Activated gamma-delta T cell (primary cell): Measurements from ENCODE around the gene SCCPDH.
"Not testable (repeated sequence)": the region's sequence is repeated elsewhere in the genome, so short reads cannot be mapped to it uniquely, and the experiment has no call there.

Source experiments
- DNase-seq: peaks from one replicate; lab custom pipeline; 2025; lab: John Stamatoyannopoulos, UW

Gene SCCPDH

DNA sequence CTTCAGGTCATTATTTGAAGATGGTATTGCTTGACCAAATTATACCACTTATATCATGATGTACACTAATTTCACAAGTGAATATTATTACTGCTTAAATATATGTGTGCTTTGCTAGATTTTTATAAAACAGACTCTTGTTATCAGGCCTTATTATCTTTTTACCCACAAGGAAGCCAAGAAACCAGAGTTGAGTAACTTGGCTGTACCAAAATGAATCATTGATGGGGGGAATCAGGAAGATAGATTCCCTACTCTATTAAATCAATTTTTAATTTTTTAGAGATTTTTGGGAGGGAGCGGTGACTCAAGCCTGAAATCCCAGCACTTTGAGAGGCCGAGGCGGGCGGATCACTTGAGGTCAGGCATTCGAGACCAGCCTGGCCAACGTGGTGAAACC, 16.0 kb upstream of the SCCPDH start:
- no peak for DNase-seq

DNA sequence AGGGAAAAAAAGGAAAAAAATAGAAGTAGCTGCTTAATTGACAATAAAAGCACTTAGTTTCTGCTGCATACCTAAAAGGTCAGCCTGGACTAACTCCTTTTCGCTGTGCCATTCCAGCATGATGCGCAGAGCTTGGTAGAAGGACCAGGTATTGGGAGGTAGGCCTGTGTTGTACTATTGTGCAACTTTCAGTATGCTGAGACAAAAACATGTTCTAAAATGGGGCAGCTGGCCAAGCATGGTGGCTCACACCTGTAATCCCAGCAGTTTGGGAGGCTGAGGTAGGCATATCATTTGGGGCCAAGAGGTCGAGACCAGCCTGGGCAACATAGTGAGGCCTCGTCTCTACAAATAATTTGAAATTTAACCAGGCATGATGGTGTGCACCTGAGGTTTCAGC, 15.0 kb upstream of the SCCPDH start:
- no peak for DNase-seq

DNA sequence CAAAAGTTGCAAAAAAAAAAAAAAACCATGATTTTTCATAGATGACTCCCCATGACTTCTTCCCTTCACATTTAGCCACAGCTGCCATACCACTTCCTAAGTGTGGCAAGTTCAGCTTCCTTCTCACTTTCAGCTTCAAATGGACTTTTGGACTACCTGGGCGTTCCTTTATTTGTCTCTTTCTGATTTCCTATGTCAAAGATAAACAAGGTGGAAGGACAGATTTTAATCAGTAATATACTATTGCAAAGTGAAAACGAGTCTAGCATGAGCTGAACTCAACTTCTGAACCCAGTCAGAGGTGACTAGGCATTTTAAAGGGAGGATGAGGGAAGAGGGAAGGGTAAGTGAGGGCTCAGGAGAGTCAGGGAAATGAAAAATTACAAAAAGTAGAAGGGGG, 14.4 kb upstream of the SCCPDH start:
- no peak for DNase-seq

DNA sequence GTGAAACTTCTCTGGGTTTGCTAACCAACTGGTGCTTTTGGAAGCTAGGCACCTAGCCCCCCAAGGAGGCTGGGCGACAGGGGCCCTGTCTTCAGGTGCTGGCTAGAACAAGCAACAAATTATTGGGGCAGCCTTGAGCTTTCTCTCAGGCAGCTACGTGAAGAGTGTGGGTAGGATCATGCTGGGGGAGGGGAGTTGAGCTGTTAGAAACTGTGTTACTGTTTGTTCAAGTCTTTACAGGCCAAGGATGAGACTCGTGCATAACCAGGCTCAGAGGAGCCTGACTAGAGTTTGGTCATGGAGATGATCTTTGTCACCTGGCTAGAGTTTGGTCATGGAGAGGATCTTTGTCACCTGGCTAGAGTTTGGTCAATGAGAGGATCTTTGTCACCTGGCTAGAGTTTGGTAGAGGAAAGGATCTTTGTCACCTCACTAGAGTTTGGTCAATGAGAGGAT, 12.6 kb upstream of the SCCPDH start:
- no peak for DNase-seq

DNA sequence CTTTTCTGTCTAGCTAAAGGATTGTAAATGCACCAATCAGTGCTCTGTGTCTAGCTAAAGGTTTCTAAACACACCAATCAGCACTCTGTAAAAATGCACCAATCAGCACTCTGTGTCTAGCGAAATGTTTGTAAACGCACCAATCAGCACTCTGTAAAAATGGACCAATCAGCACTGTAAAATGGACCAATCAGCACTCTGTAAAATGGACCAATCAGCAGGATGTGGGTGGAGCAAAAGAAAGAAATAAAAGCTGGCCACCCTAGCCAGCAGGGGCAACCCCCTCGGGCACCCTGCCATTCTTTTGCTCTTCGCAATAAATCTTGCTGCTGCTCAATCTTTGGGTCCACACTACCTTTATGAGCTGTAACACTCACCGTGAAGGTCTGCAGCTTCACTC, 11.8 kb upstream of the SCCPDH start:
- DNase-seq = not testable (repeated sequence)

DNA sequence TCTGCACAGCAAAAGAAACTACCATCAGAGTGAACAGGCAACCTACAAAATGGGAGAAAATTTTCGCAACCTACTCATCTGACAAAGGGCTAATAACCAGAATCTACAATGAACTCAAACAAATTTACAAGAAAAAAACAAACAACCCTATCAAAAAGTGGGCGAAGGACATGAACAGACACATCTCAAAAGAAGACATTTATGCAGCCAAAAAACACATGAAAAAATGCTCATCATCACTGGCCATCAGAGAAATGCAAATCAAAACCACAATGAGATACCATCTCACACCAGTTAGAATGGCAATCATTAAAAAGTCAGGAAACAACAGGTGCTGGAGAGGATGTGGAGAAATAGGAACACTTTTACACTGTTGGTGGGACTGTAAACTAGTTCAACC, 4.8 kb upstream of the SCCPDH start:
- not testable (repeated sequence) for DNase-seq

DNA sequence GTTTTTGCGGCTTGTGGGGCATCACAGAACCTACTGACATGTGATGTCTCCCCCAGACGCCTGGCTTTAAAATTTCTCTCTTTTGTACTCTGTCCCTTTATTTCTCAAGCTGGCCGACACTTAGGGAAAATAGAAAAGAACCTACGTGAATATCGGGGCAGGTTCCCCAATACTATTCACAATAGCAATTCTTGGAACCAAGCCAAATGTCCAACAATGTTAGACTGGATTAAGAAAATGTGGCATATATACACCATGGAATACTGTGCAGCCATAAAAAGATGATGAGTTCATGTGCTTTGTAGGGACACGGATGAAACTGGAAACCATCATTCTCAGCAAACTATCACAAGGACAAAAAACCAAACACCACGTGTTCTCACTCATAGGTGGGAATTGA, 3.4 kb upstream of the SCCPDH start:
- DNase-seq = not testable (repeated sequence)

DNA sequence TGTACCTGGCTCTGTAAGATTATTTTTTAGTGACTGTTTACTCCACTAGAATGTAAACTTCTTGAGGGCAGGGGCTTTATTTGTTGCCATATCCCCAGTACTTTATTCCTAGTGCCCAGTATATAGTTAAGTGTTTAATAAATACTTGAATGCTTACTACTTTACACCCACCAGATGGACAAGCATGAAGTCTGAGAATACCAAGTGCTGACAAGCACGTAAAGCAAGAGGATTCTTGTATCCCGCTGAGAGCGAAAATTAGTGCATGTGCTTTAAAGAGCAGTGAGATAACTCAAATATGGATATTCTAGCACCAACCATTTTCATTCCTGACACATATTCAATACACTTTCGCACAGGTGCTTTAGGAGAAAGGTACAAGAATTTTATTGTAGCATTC, 1.5 kb upstream of the SCCPDH start:
- no peak for DNase-seq

DNA sequence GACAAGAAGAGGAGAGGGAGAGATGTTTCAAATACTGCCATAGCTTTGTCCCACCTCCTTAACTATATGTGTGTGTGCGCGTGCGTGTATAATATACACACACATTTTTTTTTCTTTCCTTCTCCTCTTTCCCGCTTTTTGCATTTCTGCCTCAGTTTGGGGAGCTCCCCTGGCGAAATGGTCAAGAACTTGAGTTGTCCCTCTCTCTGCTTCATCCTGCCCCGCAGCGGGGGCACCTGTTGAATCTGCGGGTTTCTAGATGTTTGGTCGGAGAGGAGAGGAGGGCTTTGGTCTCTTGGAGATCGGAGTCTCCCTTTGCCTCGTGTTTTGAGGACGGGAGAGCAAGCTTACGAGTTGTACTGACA, 504 bp downstream of the SCCPDH start:
- no peak for DNase-seq

DNA sequence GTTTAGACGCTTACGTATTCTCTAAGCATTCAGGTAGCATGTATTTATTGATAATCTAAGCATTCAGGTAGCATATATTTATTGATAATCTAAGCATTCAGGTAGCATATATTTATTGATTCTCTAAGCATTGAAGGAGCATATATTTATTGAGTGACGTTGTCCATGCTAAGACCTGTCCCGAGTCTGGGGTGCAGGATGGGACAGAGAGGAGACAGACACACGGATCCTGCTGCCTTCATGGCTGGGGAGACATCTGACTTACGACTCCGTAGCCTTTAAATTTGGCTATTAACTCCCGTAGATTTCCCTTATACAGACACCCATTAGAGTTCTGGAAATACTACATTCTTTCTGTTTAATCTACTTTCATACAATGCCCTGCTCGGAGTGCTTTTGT, 982 bp downstream of the SCCPDH start:
- no peak for DNase-seq

DNA sequence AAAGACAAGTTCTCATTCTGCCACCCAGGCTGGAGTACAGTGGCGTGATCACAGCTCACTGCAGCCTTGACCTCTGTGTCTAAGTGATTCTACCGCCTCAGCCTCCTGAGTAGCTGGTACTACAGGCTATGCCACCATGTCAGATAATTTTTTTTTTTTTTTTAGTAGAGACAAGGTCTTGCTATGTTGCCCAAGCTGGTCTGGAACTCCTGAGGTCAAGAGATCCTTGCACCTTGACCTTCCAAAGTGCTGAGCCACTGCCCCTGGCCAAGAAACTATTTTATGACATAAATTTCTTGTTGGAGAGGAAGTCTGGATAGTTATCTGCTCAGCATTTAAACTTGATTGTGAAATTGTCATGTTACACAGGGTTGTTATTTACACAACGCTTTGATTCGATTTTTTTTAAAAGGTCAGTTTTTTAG, 2.1 kb downstream of the SCCPDH start:
- no peak for DNase-seq

DNA sequence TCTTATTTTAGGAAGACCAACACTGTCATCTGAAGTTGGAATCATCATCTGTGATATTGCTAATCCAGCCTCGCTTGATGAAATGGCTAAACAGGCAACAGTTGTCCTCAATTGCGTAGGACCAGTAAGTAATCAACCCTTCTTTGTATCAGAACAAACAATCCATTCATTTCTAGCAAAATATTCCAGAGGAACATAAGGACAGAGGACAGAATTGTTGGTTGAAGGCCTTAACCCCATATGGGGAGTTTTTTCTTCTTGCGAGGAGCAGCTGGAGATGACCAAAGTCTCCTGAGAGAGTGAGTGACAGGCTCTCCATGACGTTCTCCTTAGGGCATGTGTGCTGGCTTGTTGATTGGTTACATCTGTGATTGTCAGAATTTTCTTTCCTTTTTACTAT, 2.7 kb downstream of the SCCPDH start:
- no peak for DNase-seq

DNA sequence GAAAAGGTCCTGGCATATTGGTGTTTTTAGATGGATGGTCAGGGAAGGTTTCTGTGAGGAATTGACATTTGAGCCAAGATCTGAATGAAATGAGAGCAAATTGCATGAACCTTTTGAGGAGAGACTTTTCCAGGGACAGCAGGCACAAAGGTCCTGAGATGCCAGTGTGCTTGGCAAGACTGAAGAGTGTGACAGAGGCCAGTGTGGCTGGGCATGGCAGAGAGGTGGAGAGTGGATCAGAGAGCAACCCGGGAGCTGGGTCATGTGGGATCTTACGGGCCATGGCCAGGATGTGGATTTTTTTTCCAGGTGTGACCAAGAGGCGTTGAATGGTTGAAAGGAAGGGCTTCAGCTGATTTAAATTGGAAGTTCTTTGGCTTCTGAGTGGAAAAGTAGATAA, 3.4 kb downstream of the SCCPDH start:
- no peak for DNase-seq

DNA sequence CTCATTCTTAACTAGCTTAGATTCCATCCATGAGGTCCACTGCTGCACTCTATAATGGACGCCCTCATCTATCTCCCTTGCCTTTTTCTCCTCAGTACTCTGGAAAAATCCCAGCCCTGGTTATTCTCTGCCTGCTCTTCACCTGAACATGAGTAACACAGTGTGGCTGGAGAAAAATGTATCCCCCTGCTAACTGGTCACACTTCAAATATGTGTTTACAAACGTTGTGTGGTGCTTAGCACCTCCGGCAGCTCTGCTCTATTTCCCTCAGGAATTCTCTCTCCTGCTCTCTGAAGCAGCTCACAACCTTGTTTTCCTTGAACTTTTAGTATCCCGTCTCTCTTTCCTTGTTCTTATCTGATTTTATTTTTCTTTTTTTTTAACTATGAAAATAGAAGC, 4.1 kb downstream of the SCCPDH start:
- DNase-seq = no peak

DNA sequence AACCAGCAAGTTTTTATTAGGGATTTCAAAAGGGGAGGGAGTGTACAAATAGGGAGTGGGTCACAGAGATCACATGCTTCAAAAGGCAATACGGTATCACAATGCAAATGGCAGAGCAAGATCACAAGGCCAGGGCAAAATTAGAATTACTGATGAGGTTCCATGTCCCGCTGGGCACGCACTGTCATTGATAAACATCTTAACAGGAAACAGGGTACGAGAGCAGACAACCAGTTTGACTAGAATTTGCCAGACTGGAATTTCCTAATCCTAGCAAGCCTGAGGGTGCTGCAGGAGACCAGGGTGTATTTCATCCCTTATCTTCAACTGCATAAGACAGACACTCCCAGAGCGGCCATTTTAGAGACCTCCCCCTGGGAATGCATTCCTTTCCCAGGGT, 4.8 kb downstream of the SCCPDH start:
- not testable (repeated sequence) for DNase-seq

DNA sequence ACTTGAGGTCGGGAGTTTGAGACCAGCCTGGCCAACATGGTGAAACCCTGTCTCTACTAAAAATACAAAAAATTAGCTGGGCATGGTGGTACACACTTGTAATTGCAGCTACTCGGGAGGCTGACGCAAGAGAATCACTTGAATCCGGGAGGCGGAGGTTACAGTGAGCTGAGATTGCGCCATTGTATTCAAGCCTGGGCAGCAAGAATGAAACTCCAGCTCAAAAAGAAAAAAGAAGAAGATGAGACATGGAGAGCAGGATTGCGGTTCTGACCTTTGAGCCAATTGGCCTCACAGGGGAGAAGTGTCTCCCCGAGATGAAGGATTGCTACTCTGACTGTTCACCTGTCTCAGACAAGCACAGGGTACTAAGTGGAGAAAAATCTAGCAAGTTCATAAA, 6.6 kb downstream of the SCCPDH start:
- no peak for DNase-seq

DNA sequence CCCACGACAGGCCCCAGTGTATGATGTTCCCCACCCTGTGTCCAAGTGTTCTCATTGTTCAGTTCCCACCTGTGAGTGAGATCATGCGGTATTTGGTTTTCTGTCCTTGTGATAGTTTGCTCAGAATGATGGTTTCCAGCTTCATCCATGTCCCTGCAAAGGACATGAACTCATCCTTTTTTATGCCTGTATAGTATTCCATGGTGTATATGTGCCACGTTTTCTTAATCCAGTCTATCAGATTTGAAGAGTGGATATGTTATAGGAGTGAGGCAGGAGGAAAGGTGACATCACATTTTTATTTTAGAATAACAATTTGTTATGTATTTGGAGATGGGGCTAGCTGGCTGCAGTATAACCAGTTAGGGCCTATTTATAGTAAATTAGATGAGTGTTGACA, 7.7 kb downstream of the SCCPDH start:
- not testable (repeated sequence) for DNase-seq

DNA sequence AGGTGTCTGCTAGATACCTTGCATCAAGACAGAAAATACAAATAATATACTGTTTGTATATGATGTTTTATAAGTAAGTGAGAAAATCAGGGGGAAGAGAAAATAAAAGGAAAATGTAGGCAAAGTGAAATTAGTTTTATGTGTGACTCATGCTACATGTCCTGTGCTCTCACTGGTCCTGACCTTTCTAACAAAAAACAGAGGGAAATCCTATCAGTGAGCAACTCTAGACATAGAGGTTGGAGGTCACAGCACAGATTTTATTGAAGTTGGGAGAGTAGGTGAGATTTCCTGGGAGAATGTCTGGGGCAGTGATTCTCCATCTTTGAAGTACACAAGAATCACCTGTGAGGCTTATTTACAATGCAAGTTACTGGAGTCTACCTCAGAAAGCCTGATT, 9.5 kb downstream of the SCCPDH start:
- DNase-seq = no peak

DNA sequence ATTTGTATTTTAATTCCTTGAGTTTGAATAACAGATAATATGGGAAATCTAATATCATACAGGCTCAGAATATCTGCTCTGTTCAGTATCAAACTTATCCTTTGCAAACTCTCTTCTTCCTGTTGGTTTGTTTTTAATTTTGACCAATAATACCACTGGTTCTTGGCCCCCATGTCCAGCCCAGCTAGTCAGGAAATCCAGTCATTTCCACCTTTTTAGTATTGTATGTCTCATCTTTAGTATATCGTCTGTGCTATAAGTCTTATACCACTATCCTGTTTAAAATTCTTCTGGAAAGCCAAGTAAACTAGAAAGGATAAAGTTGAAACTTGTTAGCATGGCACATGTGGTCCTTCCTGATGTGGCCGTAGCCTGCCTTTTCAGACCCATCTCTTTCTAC, 10.7 kb downstream of the SCCPDH start:
- no peak for DNase-seq

DNA sequence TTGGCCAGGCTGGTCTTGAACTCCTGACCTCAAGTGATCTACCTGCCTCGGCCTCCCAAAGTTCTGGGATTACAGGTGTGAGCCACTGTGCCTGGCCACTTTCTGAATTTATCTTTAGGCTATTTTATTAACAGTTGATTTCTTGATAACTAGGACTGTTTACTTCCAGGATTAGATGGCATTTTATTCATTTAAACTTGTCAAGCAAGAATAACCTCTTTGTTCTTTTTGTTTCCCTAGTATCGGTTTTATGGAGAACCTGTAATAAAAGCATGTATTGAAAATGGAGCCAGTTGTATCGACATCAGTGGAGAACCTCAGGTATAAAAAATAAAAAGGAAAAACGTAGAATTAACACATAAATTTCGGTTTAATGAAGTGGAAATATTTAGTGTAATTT, 11.5 kb downstream of the SCCPDH start:
- no peak for DNase-seq

DNA sequence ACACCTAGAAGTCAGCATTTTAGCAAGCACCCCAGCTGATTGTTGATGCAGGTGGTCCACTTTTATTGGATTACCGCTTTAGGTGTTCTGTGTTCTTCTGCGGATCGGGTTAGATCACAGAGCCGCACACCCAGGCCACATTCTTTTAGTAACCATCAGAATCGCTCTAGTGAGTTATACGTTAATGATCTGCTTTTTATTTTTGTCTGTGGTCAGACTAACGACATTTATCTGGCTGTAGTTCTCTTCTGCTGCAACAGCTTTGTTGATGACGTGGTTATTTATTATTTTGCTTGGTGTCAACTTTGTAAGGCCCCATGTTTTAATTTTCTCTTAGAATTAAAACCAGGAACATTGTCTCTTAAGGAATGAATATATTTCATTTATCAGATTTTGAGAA, 18.2 kb downstream of the SCCPDH start:
- no peak for DNase-seq

DNA sequence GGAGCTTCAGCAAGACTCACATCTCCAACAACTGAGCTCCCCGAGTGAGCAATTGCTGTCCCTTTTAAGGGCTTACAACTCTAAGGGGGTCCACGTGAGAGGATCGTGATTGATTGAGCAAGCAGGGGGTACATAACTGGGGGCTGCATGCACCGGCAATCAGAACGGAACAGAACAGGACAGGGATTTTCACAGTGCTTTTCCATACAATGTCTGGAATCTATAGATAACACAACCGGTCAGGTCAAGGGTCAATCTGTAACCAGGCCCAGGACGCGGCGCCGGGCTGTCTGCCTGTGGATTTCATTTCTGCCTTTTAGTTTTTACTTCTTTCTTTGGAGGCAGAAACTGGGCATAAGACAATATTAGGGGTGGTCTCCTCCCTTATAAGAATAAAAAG, 21.9 kb downstream of the SCCPDH start:
- not testable (repeated sequence) for DNase-seq

DNA sequence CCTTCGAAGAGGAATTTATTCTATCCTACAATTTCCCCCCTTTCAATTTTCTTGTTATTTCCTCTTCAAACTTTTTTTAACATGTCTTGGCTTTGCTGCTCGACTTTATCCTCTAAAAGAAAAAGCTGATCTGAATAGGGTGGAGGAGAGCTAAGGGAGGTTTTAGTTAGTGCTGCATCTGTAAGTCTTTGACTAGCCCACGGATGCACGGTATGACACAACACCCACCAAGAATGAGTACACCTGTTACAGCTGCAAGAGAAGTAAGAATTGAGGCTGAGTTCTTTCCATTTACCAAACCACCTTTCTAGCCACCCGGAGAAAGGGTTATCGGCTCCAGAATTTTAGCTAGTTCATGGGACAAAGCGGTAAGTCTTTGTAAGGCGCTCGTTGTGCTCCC, 23.8 kb downstream of the SCCPDH start:
- DNase-seq = no peak

DNA sequence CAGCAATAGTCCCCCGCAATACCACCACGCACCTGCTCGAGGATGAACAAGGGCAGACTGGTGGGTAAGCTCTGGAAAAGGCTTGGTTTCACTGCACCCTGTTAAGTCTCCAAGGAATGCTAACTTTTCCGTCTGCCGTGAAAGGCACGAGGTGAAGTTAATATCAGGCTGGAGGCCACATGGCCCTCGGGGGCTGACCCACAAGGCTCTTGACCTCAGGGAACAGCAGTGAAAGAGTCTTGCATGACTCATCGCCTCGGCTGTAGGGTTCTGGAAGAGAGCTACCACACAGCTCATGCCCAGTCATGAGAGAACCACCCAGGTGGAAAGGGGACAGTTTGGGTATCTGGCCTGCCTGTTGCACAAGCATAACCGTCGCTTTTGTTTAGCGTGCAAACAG, 24.7 kb downstream of the SCCPDH start:
- DNase-seq = no peak

DNA sequence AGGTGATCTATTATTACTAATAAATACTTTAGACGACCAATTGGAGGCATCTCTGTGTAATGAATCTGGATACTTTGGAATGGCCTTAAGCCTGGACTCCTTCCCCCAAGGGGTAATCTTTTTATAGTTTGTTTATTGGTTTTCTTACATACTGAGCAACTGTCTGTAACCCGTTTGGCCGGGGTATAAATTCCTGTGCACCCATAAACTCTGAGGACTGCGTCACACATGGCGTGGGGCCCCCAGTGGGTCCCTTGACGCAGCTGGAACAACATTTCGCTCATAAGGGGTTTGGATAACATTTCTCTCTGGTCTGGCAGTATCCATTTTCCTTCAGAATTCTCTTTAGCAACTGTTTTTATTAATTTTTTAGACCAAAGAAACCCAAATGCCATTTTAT, 26.5 kb downstream of the SCCPDH start:
- DNase-seq = no peak
